GM10266 (cell line): Measurements from ENCODE around the gene SLC7A9.
"Not testable (repeated sequence)": the region's sequence is repeated elsewhere in the genome, so short reads cannot be mapped to it uniquely, and the experiment has no call there.

ENCODE experiments used
- DNase-seq: peaks from one replicate; pipeline ENCODE4 v3.0.0; 2012; ENCODE audit errors: extremely low spot score
- TF ChIP-seq, protein P1 (sequence below): IDR thresholded peaks from 2 replicates; pipeline ENCODE4 v1.5.1; 2012; ENCODE audit warnings: mild to moderate bottlenecking, low read depth; ENCODE audit not compliant: control insufficient read depth, insufficient read depth; ENCODE audit errors: missing control alignments

Gene SLC7A9

GRCh38 chr19:32868206-32868950, 1.2 kb downstream of the SLC7A9 start:
- TF ChIP-seq, protein P1, sequence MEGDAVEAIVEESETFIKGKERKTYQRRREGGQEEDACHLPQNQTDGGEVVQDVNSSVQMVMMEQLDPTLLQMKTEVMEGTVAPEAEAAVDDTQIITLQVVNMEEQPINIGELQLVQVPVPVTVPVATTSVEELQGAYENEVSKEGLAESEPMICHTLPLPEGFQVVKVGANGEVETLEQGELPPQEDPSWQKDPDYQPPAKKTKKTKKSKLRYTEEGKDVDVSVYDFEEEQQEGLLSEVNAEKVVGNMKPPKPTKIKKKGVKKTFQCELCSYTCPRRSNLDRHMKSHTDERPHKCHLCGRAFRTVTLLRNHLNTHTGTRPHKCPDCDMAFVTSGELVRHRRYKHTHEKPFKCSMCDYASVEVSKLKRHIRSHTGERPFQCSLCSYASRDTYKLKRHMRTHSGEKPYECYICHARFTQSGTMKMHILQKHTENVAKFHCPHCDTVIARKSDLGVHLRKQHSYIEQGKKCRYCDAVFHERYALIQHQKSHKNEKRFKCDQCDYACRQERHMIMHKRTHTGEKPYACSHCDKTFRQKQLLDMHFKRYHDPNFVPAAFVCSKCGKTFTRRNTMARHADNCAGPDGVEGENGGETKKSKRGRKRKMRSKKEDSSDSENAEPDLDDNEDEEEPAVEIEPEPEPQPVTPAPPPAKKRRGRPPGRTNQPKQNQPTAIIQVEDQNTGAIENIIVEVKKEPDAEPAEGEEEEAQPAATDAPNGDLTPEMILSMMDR, result no peak
- no peak for DNase-seq

GRCh38 chr19:32867436-32867835, 2.1 kb downstream of the SLC7A9 start:
- not testable (repeated sequence) for DNase-seq

GRCh38 chr19:32866564-32867265, 2.9 kb downstream of the SLC7A9 start:
- TF ChIP-seq, protein P1, result no peak
- DNase-seq, result no peak

DNA sequence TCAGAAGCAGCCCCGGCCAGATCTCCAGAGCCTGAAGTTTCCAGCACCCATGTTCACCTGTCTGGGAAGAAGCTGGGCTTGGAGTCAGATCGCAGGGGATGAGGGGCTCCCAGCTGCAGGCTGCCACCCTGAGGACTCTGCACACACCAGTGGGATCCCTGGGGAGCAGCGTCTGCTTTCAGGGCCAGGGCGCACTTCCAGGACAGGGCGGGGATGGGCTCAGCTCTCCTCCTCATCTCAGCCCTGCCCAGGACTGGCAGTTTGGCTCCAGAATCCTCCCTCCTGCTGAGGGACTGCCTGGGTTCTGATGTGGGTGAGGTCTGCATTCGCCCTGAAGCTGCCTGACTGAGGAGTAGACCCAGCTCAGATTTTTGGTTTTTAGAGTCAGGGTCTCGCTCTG, 3.5 kb downstream of the SLC7A9 start:
- TF ChIP-seq, protein P1, result no peak
- DNase-seq, result no peak

DNA sequence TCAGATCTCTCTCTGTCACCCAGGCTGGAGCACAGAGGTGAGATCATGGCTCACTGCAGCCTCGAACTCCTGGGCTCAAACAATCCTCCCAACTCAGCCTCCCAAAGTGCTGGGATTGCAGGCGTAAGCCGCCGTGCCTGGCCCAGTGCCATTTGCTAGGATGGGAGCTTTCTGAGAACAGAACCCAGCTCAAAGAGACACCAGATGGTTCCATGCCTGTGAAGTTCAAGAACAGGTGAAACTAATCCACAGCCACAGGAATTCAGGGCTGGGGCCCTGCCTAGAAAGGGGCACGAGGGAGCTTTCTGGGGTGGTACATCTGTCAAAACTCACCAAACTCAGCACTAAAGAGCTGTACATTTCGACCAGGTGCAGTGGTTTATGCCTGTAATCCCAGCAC, 4.2 kb downstream of the SLC7A9 start:
- TF ChIP-seq, protein P1, result no peak

GRCh38 chr19:32864318-32865007, 5.1 kb downstream of the SLC7A9 start:
- no peak for DNase-seq

More for the DNA sequence above, 4.2 kb downstream of the SLC7A9 start:
- DNase-seq, result no peak

GRCh38 chr19:32863841-32864240, 5.7 kb downstream of the SLC7A9 start:
- TF ChIP-seq, protein P1, result no peak
- no peak for DNase-seq

More at GRCh38 chr19:32864318-32865007, 5.1 kb downstream of the SLC7A9 start:
- TF ChIP-seq, protein P1, result no peak
